Suprapubic skin (tissue), 4 donors: ENCODE data around the gene CSPG4.

ENCODE experiments used
- EP300 ChIP-seq: sonication (generic); formaldehyde crosslinking; IDR thresholded peaks from one replicate; pipeline ENCODE4 v1.6.1; 2017; ENCODE audit warnings: antibody characterized with exemption
- POLR2A ChIP-seq, 2 donors: fragments of 450-650 bp; IDR thresholded peaks; one replicate each; pipeline ENCODE4 v1.6.1; 2017; ENCODE audit warnings: antibody characterized with exemption in 2 of 2, mild to moderate bottlenecking in 2 of 2, moderate library complexity in 2 of 2
- POLR2AphosphoS5 ChIP-seq, 3 donors: sonication (generic); formaldehyde crosslinking; IDR thresholded peaks; one replicate each; pipeline ENCODE4 v1.6.1; 2017; ENCODE audit warnings: antibody characterized with exemption in 3 of 3
- TF ChIP-seq, protein P1 (sequence below), 2 donors: fragments of 200-600 bp in 1 of 2; fragments of 450-650 bp in 1 of 2; sonication (generic) in 1 of 2; IDR thresholded peaks; one replicate each; pipeline ENCODE4 v1.5.1; 2016 to 2019; ENCODE audit warnings: antibody characterized with exemption in 2 of 2, mild to moderate bottlenecking in 1 of 2, moderate library complexity in 1 of 2

DNA sequence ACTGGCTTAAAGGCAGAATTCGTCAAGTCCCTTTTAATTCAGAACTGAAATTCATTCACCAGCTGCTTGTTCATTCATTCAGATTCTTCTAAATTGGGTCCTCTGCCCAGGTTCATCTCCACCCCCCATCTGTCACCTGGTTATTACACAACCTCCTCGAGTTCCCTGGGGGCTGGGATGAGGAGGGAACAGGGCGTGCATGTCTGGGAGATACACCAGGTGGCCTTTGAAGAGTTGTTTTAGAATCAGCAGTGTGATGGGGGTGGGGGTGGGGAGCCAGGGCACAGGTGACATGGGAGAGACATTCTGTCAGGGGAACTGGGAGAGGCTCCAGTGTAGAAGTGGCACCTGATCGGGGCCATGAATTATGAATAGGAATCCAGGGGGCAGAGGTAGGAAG is 56.7 kb downstream of the CSPG4 start:
- TF ChIP-seq, protein P1, sequence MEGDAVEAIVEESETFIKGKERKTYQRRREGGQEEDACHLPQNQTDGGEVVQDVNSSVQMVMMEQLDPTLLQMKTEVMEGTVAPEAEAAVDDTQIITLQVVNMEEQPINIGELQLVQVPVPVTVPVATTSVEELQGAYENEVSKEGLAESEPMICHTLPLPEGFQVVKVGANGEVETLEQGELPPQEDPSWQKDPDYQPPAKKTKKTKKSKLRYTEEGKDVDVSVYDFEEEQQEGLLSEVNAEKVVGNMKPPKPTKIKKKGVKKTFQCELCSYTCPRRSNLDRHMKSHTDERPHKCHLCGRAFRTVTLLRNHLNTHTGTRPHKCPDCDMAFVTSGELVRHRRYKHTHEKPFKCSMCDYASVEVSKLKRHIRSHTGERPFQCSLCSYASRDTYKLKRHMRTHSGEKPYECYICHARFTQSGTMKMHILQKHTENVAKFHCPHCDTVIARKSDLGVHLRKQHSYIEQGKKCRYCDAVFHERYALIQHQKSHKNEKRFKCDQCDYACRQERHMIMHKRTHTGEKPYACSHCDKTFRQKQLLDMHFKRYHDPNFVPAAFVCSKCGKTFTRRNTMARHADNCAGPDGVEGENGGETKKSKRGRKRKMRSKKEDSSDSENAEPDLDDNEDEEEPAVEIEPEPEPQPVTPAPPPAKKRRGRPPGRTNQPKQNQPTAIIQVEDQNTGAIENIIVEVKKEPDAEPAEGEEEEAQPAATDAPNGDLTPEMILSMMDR (IDR thresholded peaks at IDR 0.05): no peak
- TF ChIP-seq POLR2AphosphoS5 (IDR thresholded peaks at IDR 0.05) (no peak), POLR2A (IDR thresholded peaks at IDR 0.05) (no peak), EP300 (no peak)
